Body of pancreas (tissue), 4 donors: ENCODE measurements around the gene TASOR2.

Experiments
- POLR2A ChIP-seq, 3 donors: fragments of 450-650 bp; IDR thresholded peaks; one replicate each; pipeline ENCODE4 v1.6.1; 2016; ENCODE audit warnings: antibody characterized with exemption in 3 of 3, mild to moderate bottlenecking in 2 of 3
- TF ChIP-seq, protein P1 (sequence below), 7 experiments: fragments of 450-650 bp in 4 of 7; fragments of 200-600 bp in 3 of 7; sonication (generic) in 3 of 7; IDR thresholded peaks; one replicate each; pipeline ENCODE4 v1.5.1; 2016 to 2019; ENCODE audit warnings: antibody characterized with exemption in 7 of 7

DNA sequence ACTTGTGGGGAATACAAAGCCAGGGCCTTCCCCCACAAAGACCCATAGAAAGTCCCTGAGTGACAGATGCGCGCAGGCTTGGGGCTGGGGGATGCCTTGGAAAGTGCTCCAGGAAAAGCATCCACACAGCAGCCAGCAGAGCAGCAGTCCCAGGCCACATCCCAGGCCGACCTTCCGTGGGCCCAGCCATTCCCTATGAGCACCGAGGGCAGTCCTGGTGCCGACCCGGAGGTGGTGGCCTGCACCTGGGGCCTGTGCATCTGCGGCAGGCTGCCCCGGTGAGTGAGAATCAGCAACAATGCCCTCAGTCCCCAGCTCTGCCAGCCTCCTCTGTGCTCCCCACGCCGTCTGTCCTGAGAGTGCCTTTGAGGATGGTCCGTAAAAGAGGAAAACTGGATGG is 44.6 kb upstream of the TASOR2 start:
- TF ChIP-seq POLR2A (IDR thresholded peaks at IDR 0.05): no peak
- TF ChIP-seq, protein P1, sequence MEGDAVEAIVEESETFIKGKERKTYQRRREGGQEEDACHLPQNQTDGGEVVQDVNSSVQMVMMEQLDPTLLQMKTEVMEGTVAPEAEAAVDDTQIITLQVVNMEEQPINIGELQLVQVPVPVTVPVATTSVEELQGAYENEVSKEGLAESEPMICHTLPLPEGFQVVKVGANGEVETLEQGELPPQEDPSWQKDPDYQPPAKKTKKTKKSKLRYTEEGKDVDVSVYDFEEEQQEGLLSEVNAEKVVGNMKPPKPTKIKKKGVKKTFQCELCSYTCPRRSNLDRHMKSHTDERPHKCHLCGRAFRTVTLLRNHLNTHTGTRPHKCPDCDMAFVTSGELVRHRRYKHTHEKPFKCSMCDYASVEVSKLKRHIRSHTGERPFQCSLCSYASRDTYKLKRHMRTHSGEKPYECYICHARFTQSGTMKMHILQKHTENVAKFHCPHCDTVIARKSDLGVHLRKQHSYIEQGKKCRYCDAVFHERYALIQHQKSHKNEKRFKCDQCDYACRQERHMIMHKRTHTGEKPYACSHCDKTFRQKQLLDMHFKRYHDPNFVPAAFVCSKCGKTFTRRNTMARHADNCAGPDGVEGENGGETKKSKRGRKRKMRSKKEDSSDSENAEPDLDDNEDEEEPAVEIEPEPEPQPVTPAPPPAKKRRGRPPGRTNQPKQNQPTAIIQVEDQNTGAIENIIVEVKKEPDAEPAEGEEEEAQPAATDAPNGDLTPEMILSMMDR (IDR thresholded peaks at IDR 0.05): no peak
